LHCN-M2 (cell line): ENCODE results near the gene ZSWIM5. TPM values are rescaled to one million over a fixed set of nuclear protein-coding genes. Genes with fewer than 3 reads are reported as not detected.

ENCODE experiments used
- DNase-seq: peaks from one replicate; pipeline ENCODE4 v3.0.0-alpha.2; 2012; ENCODE audit warnings: low read depth
- total RNA-seq: library from RNA; depleted of rRNA; stranded (reverse); fragments of >200 nt; gene quantifications from 2 replicates; pipeline ENCODE4 v1.2.3, GENCODE V29; 2014

The ZSWIM5 gene
- total RNA-seq, 1 experiment from 2014 or later, result 0.06 TPM

GRCh38 chr1:45033356-45033755 is 173.0 kb downstream of the ZSWIM5 start:
- no peak for DNase-seq

- no peak for DNase-seq
Observed at GRCh38 chr1:45032837-45033236, 173.6 kb downstream of the ZSWIM5 start.

DNA sequence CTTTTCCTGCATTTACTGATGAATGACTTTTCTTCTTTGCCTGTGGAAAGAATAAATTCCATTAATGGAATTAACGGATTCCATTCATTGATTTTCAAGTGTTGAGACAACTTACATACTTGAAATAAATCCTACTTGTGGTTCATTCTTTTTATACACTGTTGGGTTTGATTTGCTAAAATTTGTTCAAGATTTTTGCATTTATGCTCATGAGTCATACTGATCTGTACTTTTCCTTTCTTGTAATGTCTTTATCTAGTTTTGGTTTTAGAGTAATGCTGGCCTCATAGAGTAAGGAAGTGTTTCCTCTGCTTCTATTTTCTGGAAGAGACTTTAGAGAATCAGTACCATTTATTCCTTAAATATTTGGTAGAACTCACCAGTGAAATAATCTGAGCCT is 180.0 kb downstream of the ZSWIM5 start:
- DNase-seq, result no peak

- DNase-seq, result no peak
Observed at GRCh38 chr1:45023663-45024062, 182.7 kb downstream of the ZSWIM5 start.

DNA sequence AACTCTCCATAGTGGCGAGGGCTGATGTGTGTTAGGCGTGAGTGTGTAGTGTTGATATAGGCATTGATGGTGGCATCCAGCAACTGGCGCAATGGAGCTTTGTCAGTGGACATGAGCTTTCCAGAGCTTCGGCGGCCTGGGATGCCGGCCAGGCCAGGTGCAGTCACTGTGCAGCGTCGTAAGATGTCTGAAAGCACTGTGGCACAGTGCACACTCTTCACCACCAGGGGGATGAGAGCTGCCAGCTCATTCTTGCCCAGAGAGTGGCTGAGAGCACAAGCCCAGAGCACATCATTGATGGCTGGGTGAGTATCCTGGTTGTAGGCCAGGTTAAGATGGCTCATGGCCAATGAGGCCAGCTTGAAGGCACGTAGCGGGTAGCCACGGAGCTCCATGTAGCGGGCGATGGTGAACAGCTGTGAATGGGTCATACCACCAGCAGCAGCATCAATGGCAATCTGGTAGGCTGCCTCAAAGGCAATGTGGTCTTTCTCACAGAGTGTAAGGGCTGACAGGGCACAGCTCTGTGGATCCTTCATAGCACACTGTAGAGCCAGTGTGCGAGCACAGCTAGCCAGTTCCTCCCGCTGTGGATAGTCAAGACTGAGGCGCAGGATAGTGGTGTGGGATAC is 187.7 kb downstream of the ZSWIM5 start:
- peak; percentile 78 for DNase-seq

GRCh38 chr1:45016767-45017166 is 189.6 kb downstream of the ZSWIM5 start:
- no peak for DNase-seq

DNA sequence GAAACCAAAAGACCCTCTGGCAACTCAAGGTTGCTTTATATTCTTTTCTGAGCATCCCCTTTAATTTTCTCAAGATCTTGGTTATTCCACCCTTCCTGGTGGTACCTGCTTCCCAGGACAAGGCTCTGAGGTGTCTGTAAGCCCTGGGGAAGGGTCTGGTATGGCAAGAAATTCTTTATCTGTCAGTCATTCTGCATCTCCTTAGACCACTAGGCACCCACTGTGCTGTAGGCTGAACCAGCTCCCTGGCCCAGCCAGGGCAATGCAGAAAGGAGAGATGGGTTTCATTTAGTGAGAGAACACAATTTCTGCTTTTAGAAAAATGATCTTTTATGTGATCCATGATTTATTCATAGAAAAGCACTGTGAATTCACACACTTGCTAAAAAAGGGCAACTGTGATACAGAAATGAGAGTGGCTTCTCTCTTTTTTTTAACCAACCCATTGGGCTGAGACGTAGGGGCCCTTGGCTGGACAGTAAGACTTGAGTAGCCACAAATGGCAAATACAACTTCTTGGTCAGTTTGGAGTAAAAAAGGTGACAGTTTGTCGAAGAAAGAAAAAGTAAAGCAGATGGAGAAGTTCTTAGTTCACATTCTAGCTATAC is 190.2 kb downstream of the ZSWIM5 start:
- no peak for DNase-seq

DNA sequence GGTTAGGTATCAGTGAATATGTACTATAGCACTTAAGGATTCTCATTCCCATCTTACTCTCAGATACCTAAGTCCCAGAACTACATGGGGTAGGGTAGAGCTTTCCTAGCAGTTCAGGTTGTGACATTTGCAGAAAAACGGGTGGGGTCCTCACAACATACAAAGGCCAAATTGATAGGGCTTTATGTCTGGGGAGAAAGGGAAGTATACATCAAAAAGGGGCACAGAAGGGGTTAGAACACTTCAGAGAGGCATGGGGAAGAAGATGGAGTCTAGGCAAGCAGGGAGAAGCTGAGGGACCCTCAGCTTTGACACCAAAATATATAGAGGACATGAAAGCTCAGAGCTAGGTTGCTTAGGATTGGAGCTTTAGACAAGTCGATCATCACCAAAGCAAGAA is 190.7 kb downstream of the ZSWIM5 start:
- DNase-seq, result no peak

DNA sequence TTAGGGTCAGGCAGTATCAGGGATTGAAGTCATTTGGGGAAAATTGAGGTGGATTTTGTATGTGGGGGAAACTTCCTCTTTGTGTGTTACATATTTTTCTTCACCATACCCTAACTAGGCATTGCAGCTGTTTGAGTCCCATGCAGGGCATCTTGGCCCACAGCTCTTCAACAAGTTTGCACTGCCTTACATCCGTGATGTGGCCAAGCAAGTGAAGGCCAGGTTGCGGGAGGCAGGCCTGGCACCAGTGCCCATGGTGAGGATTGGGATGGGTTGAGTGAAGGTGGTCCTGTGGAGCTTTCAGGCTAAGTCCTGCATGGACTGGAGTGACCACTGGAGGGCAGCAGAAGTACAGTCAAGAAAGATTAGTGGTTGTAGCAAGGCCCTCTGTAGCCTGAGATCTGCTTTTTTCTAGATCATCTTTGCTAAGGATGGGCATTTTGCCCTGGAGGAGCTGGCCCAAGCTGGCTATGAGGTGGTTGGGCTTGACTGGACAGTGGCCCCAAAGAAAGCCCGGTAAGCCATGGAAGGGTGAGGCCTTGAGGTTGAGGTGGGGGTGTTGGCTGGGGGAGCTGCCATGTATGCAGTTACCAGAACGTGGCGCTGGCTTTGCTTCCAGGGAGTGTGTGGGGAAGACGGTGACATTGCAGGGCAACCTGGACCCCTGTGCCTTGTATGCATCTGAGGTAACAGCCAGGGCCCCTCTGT is 191.9 kb downstream of the ZSWIM5 start:
- peak; percentile 80 for DNase-seq

GRCh38 chr1:45013551-45014209 is 192.7 kb downstream of the ZSWIM5 start:
- no peak for DNase-seq

DNA sequence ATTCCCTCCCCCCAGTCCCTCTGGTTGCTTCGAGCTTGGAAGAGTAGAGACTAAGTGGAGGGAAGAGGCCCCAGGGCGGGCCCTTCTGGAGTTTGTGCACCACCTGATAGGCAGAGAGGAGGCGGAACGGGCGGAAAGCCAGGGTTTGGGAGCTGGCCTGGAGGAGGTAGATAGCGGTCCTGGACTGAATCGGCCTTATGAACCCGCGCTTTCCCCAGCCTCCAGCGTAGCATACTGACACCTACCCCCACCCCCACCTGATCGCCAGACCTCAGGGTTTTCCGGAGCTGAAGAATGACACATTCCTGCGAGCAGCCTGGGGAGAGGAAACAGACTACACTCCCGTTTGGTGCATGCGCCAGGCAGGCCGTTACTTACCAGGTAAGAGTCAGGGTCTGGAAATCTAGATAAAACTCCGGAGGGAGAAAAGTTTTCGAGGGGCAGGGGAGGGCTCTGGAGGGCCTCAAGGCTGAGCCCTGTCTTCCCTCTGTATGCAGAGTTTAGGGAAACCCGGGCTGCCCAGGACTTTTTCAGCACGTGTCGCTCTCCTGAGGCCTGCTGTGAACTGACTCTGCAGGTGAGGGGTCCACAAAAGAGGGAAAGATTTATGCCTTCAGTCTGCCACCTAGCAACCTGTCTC is 193.6 kb downstream of the ZSWIM5 start:
- DNase-seq, result peak; percentile 44

DNA sequence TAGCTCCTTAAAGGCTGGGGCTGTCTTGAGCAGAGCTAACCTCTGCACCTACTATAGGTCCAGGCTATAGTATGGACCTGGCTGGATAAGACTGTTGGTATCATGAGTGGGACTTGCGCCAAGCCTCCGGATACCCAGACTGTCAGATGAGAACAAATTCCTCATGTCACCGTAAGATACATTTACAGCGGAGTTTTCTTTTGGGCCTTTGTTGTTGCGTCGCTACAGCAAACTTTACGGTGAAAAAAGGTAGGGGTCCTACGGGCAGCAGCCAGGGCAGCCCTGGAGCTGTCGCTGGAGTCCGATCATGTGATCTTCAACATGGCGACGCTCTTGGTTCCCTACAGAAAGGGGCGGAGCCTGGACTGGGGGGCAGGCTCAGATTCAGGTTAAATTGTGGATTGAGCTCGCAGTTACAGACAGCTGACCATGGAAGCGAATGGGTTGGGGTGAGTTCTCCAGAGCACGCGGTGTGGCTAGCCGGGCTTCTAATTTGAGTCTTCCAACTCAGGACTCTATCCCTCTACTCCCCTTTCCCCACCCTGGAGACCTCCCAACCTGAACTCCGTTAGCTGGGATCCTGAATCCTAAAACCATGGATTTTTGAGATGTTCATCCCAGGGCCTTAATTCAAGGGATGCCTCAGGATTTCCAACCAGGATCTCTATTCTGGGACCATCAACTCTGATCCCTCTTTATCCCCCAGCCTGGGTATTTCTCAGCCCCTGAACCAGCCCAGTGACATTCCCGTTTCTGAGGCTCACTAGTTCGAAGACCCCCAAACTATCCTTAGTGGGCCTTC is 194.4 kb downstream of the ZSWIM5 start, which contains the start of gene UROD:
TSS of gene UROD (plus strand) at position 418 of the 802 bp plus-strand sequence. CDS start at position 430, 12 bp downstream.
- peak; percentile 94 for DNase-seq

- peak; percentile 77 for DNase-seq
Observed at GRCh38 chr1:45010855-45011811, 195.3 kb downstream of the ZSWIM5 start, which contains the start of gene HECTD3. TSS of gene HECTD3 (minus strand) at chr1:45011324. CDS start at chr1:45011257, 67 bp downstream.

DNA sequence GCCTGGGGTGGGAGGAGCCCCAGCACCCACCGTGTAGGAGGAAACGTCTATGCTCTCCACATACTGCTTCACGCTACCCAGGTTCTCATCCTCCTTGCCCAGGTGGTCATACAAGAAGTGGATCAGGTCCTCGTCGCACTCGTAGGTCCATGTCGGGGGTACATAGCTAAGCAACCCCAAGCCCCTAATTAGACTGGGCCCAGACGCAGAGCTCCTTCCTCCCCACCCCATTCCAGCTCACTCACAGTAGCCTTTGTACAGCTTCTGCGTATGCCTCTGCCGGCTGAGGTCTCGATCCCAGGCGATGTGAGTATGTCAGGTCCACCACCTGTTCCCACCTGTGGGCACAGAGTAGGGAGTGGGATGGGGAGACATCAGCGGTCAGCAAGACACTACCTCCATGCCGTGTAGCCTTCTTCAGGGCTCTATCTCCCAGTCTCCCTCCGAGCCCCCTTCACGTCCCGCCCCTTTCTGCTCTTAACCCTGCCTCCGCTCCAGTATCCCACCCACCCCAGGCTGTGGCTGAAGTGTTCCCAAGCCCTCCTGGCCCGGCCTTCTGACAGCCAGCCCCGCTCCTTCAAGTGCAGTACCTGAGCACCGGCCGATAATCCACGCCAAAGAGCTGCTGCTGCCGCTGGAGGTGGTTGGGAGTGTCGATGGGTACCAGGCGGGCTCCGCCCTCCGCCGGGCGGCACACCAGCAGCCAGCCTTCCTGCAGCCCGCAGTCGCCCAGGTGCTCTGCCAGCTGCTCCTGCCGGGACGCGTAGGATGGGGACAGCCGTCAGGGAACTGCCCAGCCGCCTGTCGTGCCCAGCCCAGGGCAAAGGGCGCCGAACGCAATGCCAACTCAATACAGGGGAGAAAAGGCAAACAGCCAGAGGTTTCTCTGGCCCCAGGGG is 196.2 kb downstream of the ZSWIM5 start:
- no peak for DNase-seq

DNA sequence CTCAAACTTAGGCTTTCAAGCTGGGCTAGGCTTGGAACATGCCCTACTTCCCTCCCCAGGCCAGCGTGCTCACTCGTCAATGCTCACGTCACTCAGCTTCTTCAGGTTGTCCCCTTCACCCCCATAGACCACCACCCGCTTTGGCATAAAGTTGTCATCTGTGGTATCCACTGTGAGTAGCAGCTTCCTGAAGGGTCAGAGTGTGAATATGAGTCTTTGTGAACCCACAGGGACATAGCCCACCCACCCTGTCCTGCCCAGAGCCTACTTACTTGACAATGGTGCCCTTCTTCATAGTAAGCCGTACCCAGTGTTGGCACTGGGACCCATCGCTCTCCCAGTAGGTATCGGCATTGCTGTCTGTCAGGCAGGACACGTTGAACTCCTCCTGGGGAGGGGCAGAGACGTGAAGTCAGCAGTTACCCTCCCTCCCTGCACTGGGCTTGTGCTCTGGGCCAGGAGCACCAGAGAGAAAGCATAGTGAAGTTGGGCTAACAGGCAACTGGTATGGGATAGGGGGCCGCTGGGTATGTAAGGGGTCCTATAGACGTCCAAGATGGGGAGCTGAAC is 197.0 kb downstream of the ZSWIM5 start:
- no peak for DNase-seq

DNA sequence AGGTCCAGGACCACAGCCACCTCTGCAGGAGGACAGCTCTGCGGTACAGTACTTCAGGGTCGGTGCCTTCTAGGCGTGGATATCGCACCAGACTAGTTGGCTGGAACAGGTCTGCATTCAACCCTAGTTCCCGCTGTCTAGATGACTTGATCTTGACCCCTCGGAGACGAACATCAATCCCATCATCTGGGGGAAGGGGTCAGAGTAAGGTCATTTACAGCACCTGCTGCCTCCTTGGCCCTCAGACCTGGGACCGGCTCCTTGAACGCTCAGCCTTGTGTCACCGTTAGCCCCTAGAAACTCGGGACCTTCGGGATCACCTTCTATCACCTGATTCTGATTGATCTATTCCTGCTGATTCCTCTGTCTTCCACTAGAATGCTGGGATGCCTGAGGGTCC is 197.9 kb downstream of the ZSWIM5 start:
- no peak for DNase-seq

DNA sequence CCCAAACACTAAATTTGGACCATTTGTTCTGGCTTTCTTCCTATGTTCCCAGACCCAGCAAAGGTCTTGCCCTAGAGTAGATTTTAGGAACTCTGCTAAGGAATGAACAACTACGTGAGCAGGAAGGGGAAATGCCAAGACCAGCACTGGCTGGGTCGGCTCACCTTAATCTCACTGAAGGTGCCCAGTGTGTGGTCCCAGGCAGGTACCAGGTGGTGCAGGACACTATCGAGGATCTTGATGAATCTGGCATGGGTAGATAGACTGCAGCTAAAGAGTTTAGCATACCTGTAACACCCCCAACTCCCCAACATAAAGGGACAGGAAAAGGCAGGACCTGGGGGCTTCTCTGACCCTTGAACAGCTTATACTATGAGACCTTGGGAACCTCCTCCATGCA is 198.3 kb downstream of the ZSWIM5 start:
- no peak for DNase-seq

GRCh38 chr1:45007311-45007710 is 199.1 kb downstream of the ZSWIM5 start:
- no peak for DNase-seq
